GM12872 (cell line): ENCODE data around the gene HEPHL1.

Experiments used
- CTCF ChIP-seq: IDR thresholded peaks from 3 replicates; pipeline ENCODE4 v1.5.1; 2011; ENCODE audit warnings: low read depth, mild to moderate bottlenecking, low read length, moderate library complexity; ENCODE audit not compliant: insufficient read depth

The HEPHL1 gene

GRCh38 chr11:94090401-94090800 lies 69.2 kb downstream of the HEPHL1 start:
- TF ChIP-seq CTCF: no peak

DNA sequence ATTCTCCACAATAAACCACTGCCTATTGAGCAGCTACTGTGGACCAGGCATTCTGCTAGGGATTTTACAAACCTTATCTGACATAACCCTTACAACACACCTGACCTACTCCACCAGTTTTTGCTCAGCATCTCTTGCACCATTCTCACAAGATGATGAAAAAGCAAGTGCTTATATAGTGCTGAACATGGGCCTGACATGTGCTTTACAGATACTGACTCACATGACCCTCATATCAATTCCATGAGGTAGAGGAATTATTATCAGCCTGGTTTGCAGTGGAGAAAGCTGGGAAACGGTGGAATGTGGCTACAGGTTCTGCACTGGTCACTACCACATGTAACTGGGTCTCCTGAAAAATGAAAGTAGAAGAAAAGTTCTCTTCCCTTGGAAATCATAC lies 69.9 kb downstream of the HEPHL1 start:
- TF ChIP-seq CTCF: no peak

DNA sequence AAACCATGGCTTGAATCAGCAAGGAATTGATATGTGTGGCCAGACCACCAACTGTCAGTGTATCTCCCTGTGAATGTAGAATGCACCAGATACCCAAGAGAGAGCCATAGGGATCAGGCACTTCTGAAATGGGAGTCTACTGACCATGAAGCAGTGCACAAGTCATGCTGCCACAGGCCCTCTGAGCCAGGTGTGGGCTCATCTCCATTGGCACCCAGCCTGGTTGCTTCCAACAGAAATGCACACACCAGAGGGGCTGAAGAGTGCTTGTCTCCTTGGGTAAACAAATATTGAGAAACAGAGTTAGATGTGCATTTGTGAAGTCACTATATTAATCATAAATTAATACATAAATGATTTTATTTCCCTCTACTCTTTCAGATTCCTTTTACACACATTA lies 79.1 kb downstream of the HEPHL1 start:
- TF ChIP-seq CTCF: no peak

GRCh38 chr11:94103471-94103870 lies 82.3 kb downstream of the HEPHL1 start:
- no peak for TF ChIP-seq CTCF

- no peak for TF ChIP-seq CTCF
These were observed 83.6 kb downstream of the HEPHL1 start for GRCh38 chr11:94104734-94105133.

DNA sequence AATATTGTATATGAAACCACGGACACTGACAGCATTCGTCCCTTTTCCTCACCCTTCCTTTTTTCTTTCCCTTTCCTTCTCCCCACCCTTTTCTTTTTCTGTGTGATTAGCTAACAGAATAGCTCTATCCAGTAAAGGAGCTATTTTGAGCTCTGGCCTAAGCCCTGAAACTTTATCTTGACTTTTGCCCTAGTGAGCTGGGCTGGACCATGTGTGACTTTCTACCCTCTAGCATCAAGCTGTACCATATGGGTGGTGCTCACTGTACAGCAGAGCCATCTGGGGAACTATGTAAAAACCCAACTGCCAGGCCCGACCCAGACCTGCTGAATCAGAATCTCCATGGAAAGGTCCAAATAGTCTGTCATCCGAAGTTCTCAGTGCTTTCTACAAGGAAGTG lies 85.6 kb downstream of the HEPHL1 start:
- TF ChIP-seq CTCF: no peak

DNA sequence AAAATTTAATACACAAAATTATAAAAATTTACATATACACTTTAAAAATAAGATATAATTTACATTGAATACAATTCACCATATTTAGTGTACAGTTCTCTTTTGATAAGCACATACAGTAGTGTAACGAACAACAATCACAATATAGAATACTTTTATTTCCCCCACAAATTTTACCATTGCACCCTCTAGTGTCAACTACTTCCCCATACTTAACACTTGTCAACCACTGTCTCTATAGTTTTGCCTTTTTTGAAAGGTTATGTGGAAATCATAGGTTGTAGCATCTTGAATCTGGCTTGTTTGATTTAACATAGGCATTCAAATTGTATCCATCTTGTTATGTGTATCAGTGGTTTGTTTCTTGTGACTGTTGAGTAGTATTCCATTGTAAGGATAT lies 86.2 kb downstream of the HEPHL1 start:
- TF ChIP-seq CTCF: no peak

DNA sequence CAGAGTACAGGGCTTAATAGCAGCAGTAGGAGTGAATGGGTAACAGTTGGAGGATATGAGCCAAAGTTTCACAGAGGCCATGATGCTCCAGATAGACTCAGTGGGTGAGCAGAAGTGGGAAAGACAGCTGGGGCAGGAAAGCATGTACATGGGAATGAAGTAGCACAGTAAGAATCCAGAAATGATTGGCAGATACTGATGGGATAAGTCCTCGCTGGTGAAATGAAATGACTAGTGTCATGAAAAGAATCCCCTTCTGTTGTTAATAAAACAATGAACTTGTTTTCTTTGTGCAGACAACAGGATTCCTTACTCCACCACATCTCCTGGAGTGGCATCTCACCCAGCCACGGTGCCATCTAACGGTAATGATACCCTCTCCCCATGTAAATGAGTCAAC lies 90.1 kb downstream of the HEPHL1 start:
- TF ChIP-seq CTCF: no peak
